Inferior parietal cortex (tissue), 1 donor: Measurements from ENCODE around the gene PRKCZ.

Experiments
- DNase-seq: peaks from one replicate; pipeline ENCODE4 v3.0.0-alpha.2; 2016; ENCODE audit errors: extremely low spot score

PRKCZ gene

GRCh38 chr1:2229037-2229864 lies 179.0 kb downstream of the PRKCZ start:
- DNase-seq, result peak; percentile 70

- no peak for DNase-seq
These were observed 179.9 kb downstream of the PRKCZ start for GRCh38 chr1:2229911-2230731.

GRCh38 chr1:2230781-2231531 lies 180.7 kb downstream of the PRKCZ start:
- DNase-seq, result peak; percentile 63

GRCh38 chr1:2231532-2232254 lies 181.5 kb downstream of the PRKCZ start:
- no peak for DNase-seq

GRCh38 chr1:2232255-2232915 lies 182.2 kb downstream of the PRKCZ start:
- DNase-seq, result no peak

- DNase-seq, result no peak
These were observed 182.8 kb downstream of the PRKCZ start for GRCh38 chr1:2232916-2233438.

GRCh38 chr1:2233468-2233867 lies 183.3 kb downstream of the PRKCZ start:
- DNase-seq, result no peak

- no peak for DNase-seq
These were observed 184.0 kb downstream of the PRKCZ start for GRCh38 chr1:2233997-2234761.

GRCh38 chr1:2234762-2235113 lies 184.5 kb downstream of the PRKCZ start:
- no peak for DNase-seq
